Fibroblast of lung (primary cell): ENCODE measurements around the gene MED7.

ENCODE experiments used
- CTCF ChIP-seq, 2 donors: IDR thresholded peaks in 1 of 2; conservative IDR thresholded peaks in 1 of 2; 1 replicate in 1 of 2; 2 replicates in 1 of 2; pipeline ENCODE4 v1.5.1; 2011 to 2012; ENCODE audit warnings: low read length in 2 of 2, control low read depth in 1 of 2, inconsistent platforms in 1 of 2, low read depth in 1 of 2, mild to moderate bottlenecking in 1 of 2
- EZH2 ChIP-seq: IDR thresholded peaks from 2 replicates; pipeline ENCODE4 v1.5.1; 2012; ENCODE audit warnings: low read length, control low read depth, mild to moderate bottlenecking; ENCODE audit errors: missing control alignments

- TF ChIP-seq EZH2 (no peak), CTCF (conservative IDR thresholded peaks at IDR 0.05 in 1 of 2, IDR thresholded peaks at IDR 0.05 in 1 of 2; ENCODE audit: low read depth in 1 of 2, low read length in 2 of 2) (no peak)
These were observed 22.6 kb upstream of the MED7 start for GRCh38 chr5:157165261-157165660.
